ENCODE measurements around the gene SIRT1. TPM values are rescaled to one million over a fixed set of nuclear protein-coding genes. Genes with fewer than 3 reads are reported as not detected.

SIRT1 gene
- total RNA-seq, 1 experiment from 2014 or later: 20.4 TPM

- no peak overlapping the region for H3K4me3 ChIP-seq (ENCODE audit: low read length)
- no peaks in the 10 kb centered on the region for H3K9me2 ChIP-seq (replicated peaks; ENCODE audit: low read length)
- POLR2A ChIA-PET (ENCODE audit: unreplicated experiment): interaction anchor here (0.5 kb wide), 1 partner anchor 781 kb away, joined by 4 read pairs; no protein-coding TSS in a partner anchor
- TF ChIP-seq EZH2 (IDR thresholded peaks at IDR 0.05; ENCODE audit: low read length, unreplicated experiment) (no peak), EZH2phosphoT487 (IDR thresholded peaks at IDR 0.05; ENCODE audit: borderline replicate concordance, low read length) (no peak), CTCF (conservative IDR thresholded peaks at IDR 0.05; ENCODE audit: low read depth, low read length) (no peak)
- H2AFZ ChIP-seq (ENCODE audit: low read length): no peak overlapping the region
- peaks cover 29% of the 10 kb centered on the region; the same call in 1 of the 2 replicates for H3K36me3 ChIP-seq (ENCODE audit: low read depth, low read length)
- intact Hi-C loops (cut with micrococcal nuclease): no loop called here
- CTCF ChIA-PET: no interaction called here
- no peaks in the 10 kb centered on the region for H3K79me2 ChIP-seq (ENCODE audit: low read length)
- ATAC-seq (peak; percentile 64), DNase-seq (peak; percentile 76)
- no peak overlapping the region for H3K9ac ChIP-seq (ENCODE audit: low read length)
- no TSS peak for BruUV-seq (replicated peaks)
- H3K4me1 ChIP-seq (ENCODE audit: insufficient read depth, low read length): peaks cover 16% of the 10 kb centered on the region
- peak overlapping the region; percentile 42 for H3K27ac ChIP-seq (ENCODE audit: low read length)
- H3K9me3 ChIP-seq (ENCODE audit: low read length): no peaks in the 10 kb centered on the region
- H4K20me1 ChIP-seq (ENCODE audit: low read length): no peaks in the 10 kb centered on the region
- H3F3A ChIP-seq (ENCODE audit: low read length, unreplicated experiment): peaks cover 6% of the 10 kb centered on the region
- no peaks in the 10 kb centered on the region for H3K27me3 ChIP-seq (ENCODE audit: low read length)
- no peak overlapping the region for H3K4me2 ChIP-seq (ENCODE audit: low read length)
Measured at GRCh38 chr10:67923551-67923950, 39.1 kb downstream of the SIRT1 start.

GRCh38 chr10:67924136-67924535 is 39.7 kb downstream of the SIRT1 start:
- H3K9ac ChIP-seq (ENCODE audit: low read length): no peak overlapping the region
- no peaks in the 10 kb centered on the region for H3K9me3 ChIP-seq (ENCODE audit: low read length)
- no peaks in the 10 kb centered on the region for H3K9me2 ChIP-seq (replicated peaks; ENCODE audit: low read length)
- H4K20me1 ChIP-seq (ENCODE audit: low read length): no peaks in the 10 kb centered on the region
- CTCF ChIA-PET: interaction anchor here (0.6 kb wide), 1 partner anchor 227 kb away, joined by 3 read pairs; no protein-coding TSS in a partner anchor
- H3K4me2 ChIP-seq (ENCODE audit: low read length): no peak overlapping the region
- peaks cover 28% of the 10 kb centered on the region; the same call in 1 of the 2 replicates for H3K36me3 ChIP-seq (ENCODE audit: low read depth, low read length)
- H3F3A ChIP-seq (ENCODE audit: low read length, unreplicated experiment): peaks cover 6% of the 10 kb centered on the region
- BruUV-seq (replicated peaks): no TSS peak
- POLR2A ChIA-PET (ENCODE audit: unreplicated experiment): no interaction called here
- H3K4me1 ChIP-seq (ENCODE audit: insufficient read depth, low read length): peaks cover 16% of the 10 kb centered on the region
- intact Hi-C loops (cut with micrococcal nuclease): no loop called here
- no peak overlapping the region for H3K4me3 ChIP-seq (ENCODE audit: low read length)
- no peaks in the 10 kb centered on the region for H3K27me3 ChIP-seq (ENCODE audit: low read length)
- DNase-seq (peak; percentile 61), ATAC-seq (peak; percentile 47)
- no peaks in the 10 kb centered on the region for H3K79me2 ChIP-seq (ENCODE audit: low read length)
- peak overlapping the region; percentile 42 for H3K27ac ChIP-seq (ENCODE audit: low read length)
- TF ChIP-seq EZH2phosphoT487 (IDR thresholded peaks at IDR 0.05; ENCODE audit: borderline replicate concordance, low read length): no peak
- TF ChIP-seq EZH2 (IDR thresholded peaks at IDR 0.05; ENCODE audit: low read length, unreplicated experiment): no peak
- no peak for TF ChIP-seq CTCF (conservative IDR thresholded peaks at IDR 0.05; ENCODE audit: low read depth, low read length)
- no peak overlapping the region for H2AFZ ChIP-seq (ENCODE audit: low read length)

- BruUV-seq (replicated peaks): no TSS peak
- intact Hi-C loops (cut with micrococcal nuclease): no loop called here
- peaks cover 34% of the 10 kb centered on the region for H3K36me3 ChIP-seq (ENCODE audit: low read depth, low read length)
- no peaks in the 10 kb centered on the region for H3K27me3 ChIP-seq (ENCODE audit: low read length)
- H3K27ac ChIP-seq (ENCODE audit: low read length): no peak overlapping the region
- peak; percentile 30 for ATAC-seq
- peak; percentile 60 for DNase-seq
- H3K4me3 ChIP-seq (ENCODE audit: low read length): no peak overlapping the region
- H3K9me3 ChIP-seq (ENCODE audit: low read length): no peaks in the 10 kb centered on the region
- TF ChIP-seq CTCF (conservative IDR thresholded peaks at IDR 0.05; ENCODE audit: low read depth, low read length) (0 out of 2 replicates have a peak, but pooled peaks have one; percentile 13), EZH2 (IDR thresholded peaks at IDR 0.05; ENCODE audit: low read length, unreplicated experiment) (no peak)
- POLR2A ChIA-PET (ENCODE audit: unreplicated experiment): no interaction called here
- no peak overlapping the region for H2AFZ ChIP-seq (ENCODE audit: low read length)
- H3K4me2 ChIP-seq (ENCODE audit: low read length): no peak overlapping the region
- peaks cover 6% of the 10 kb centered on the region for H3F3A ChIP-seq (ENCODE audit: low read length, unreplicated experiment)
- CTCF ChIA-PET: no interaction called here
- H3K9ac ChIP-seq (ENCODE audit: low read length): no peak overlapping the region
- peaks cover 16% of the 10 kb centered on the region for H3K4me1 ChIP-seq (ENCODE audit: insufficient read depth, low read length)
- no peaks in the 10 kb centered on the region for H3K79me2 ChIP-seq (ENCODE audit: low read length)
- H4K20me1 ChIP-seq (ENCODE audit: low read length): no peaks in the 10 kb centered on the region
- no peaks in the 10 kb centered on the region for H3K9me2 ChIP-seq (replicated peaks; ENCODE audit: low read length)
Measured at GRCh38 chr10:67925449-67926005, 41.1 kb downstream of the SIRT1 start.

All from PC-3 (cell line).